Naive thymus-derived CD4-positive, alpha-beta T cell (primary cell): ENCODE results near the gene SYT17. TPM values are rescaled to one million over a fixed set of nuclear protein-coding genes. Genes with fewer than 3 reads are reported as not detected.

Source experiments
- ATAC-seq: fragments of 150-1000 bp; cut with Tn5 transposase; 2 replicates; pipeline ENCODE4 v1.10.0; 2021; ENCODE audit warnings: mild to moderate bottlenecking, moderate library complexity
- CTCF ChIA-PET: fragments of 350-600 bp; sonication (Branson Sonifier 250); formaldehyde crosslinking; loops from one replicate; lab custom pipeline; 2021; ENCODE audit warnings: antibody characterized with exemption; lab: Charles Lee
- POLR2A ChIA-PET: fragments of 350-600 bp; sonication (Branson Sonifier 250); formaldehyde crosslinking; loops from one replicate; lab custom pipeline; 2021; ENCODE audit warnings: antibody characterized with exemption, inconsistent platforms; lab: Charles Lee
- DNase-seq, 9 donors: peaks; one replicate each; pipeline versions ENCODE4 v3.0.0 to v3.0.0-alpha.2; 2020 to 2022; ENCODE audit warnings: mixed read lengths in 1 of 9
- H3K27ac ChIP-seq: one replicate; pipeline ENCODE4 v1.7.0; 2013; ENCODE audit warnings: mild to moderate bottlenecking, low read depth, low read length, moderate library complexity
- H3K27me3 ChIP-seq, 2 donors: one replicate each; pipeline ENCODE4 v1.7.0; 2013; ENCODE audit warnings: low read length in 2 of 2, mild to moderate bottlenecking in 2 of 2, moderate library complexity in 2 of 2; ENCODE audit not compliant: control insufficient read depth in 2 of 2, insufficient read depth in 2 of 2
- H3K36me3 ChIP-seq, 3 experiments: 1 replicate in 2 of 3; 2 replicates in 1 of 3; pipeline ENCODE4 v1.7.0; 2013; ENCODE audit warnings: low read length in 3 of 3, mild to moderate bottlenecking in 3 of 3, moderate library complexity in 1 of 3; ENCODE audit not compliant: insufficient read depth in 3 of 3, control insufficient read depth in 2 of 3
- H3K4me1 ChIP-seq, 2 donors: one replicate each; pipeline ENCODE4 v1.7.0; 2013; ENCODE audit warnings: low read length in 2 of 2, mild to moderate bottlenecking in 2 of 2, moderate library complexity in 1 of 2; ENCODE audit not compliant: control insufficient read depth in 2 of 2, insufficient read depth in 2 of 2
- H3K4me3 ChIP-seq: 2 replicates; pipeline ENCODE4 v1.7.0; 2013; ENCODE audit warnings: mild to moderate bottlenecking, low read length
- H3K9me3 ChIP-seq, 3 experiments: 1 replicate in 2 of 3; 2 replicates in 1 of 3; pipeline ENCODE4 v1.7.0; 2013; ENCODE audit warnings: low read length in 3 of 3; ENCODE audit not compliant: control insufficient read depth in 2 of 3
- H3K27ac Mint-ChIP-seq, 9 donors: one replicate each; pipeline ENCODE4 v1.8.0; 2020 to 2022; ENCODE audit warnings: mixed read lengths in 9 of 9, mild to moderate bottlenecking in 8 of 9, moderate library complexity in 5 of 9, inconsistent platforms in 2 of 9
- H3K27me3 Mint-ChIP-seq, 5 donors: one replicate each; pipeline ENCODE4 v1.8.0; 2021 to 2022; ENCODE audit warnings: mixed read lengths in 5 of 5, mild to moderate bottlenecking in 1 of 5
- H3K36me3 Mint-ChIP-seq, 5 donors: one replicate each; pipeline ENCODE4 v1.8.0; 2020 to 2022; ENCODE audit warnings: mixed read lengths in 5 of 5, mild to moderate bottlenecking in 3 of 5, inconsistent platforms in 1 of 5
- H3K4me1 Mint-ChIP-seq, 7 donors: one replicate each; pipeline ENCODE4 v1.8.0; 2020 to 2022; ENCODE audit warnings: mixed read lengths in 7 of 7, mild to moderate bottlenecking in 3 of 7, inconsistent platforms in 1 of 7
- H3K4me3 Mint-ChIP-seq, 10 donors: one replicate each; pipeline ENCODE4 v1.8.0; 2020 to 2022; ENCODE audit warnings: mild to moderate bottlenecking in 10 of 10, mixed read lengths in 10 of 10, moderate library complexity in 6 of 10, inconsistent platforms in 2 of 10
- H3K9me3 Mint-ChIP-seq, 11 donors: one replicate each; pipeline ENCODE4 v1.8.0; 2020 to 2022; ENCODE audit warnings: mixed read lengths in 11 of 11, mild to moderate bottlenecking in 4 of 11, inconsistent platforms in 1 of 11, moderate library complexity in 1 of 11
- intact Hi-C, 2 donors: fragments of 100-400 bp; cut with micrococcal nuclease; formaldehyde crosslinking; loops; one replicate each; pipeline ENCODE4 v1.15.1; 2023
- polyA plus RNA-seq, 2 donors: library from polyadenylated mRNA; unstranded; fragments of 300-500 nt; fragmentation: Illumina TruSeq; gene quantifications; one replicate each; pipeline ENCODE4 v1.2.3, GENCODE V29; 2021
- total RNA-seq, 6 experiments: library from RNA in 5 of 6; stranded (reverse) in 5 of 6; gene quantifications; 1 replicate in 5 of 6; 2 replicates in 1 of 6; pipeline ENCODE4 v1.2.3 and lab custom pipeline; 2021 to 2026

SYT17 gene
- total and polyA plus RNA-seq, 7 experiments from 2014 or later = 0.08 to 3.6 (median 0.24) TPM; not detected in 4

DNA sequence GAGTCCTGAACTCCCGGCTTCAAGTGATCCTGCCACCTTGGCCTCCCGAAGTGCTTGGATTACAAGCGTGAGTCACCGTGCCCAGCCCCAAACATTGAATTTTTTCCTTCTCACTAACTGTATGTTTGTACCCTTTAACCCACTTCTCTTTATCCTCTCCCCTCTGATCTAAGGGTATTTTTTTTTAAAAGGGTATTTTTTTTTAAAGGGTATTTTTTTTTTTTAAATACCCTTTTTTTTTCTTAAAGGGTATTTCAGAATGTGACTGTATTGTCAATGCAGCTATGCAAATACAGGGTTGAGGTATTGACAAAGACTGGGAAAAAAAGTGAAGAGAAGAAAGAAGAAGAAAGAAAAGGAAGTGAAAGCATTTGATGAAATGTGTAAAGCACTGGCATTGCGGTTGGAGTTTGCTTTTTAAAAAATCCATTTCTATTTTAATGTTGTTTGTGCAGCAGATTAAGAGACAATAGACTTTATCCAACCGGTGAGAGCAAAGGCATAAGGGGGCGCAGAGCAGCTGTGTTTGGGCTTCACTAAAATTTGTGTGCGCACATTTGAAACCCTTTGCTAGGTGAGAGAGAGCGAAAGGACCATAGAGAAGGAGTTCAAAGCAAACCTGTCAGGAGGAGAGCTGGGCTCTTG, 42.4 kb downstream of the SYT17 start:
- ChIA-PET CTCF (no interaction called here), POLR2A (no interaction called here)
- Mint-ChIP-seq H3K36me3 (peaks cover 0 to 4% (median 0%) of the 10 kb centered on the region in 5 donors), H3K27me3 (peaks cover 0 to 14% (median 6%) of the 10 kb centered on the region in 5 donors), H3K4me1 (peaks cover 0 to 4% (median 0%) of the 10 kb centered on the region in 7 donors), H3K27ac (no peak overlapping the region), H3K9me3 (peaks cover 0 to 15% (median 6%) of the 10 kb centered on the region in 11 donors), H3K4me3 (no peak overlapping the region)
- DNase-seq = no peak
- no peaks in the 10 kb centered on the region for H3K36me3 ChIP-seq
- H3K4me3 ChIP-seq = no peak overlapping the region
- H3K27me3 ChIP-seq = no peaks in the 10 kb centered on the region
- no peaks in the 10 kb centered on the region for H3K4me1 ChIP-seq
- intact Hi-C loops = no loop called here
- H3K27ac ChIP-seq = no peak overlapping the region
- peak; percentile 60 for ATAC-seq
- H3K9me3 ChIP-seq = peaks cover 0 to 8% (median 0%) of the 10 kb centered on the region in 3 experiments

- peaks cover 0 to 9% (median 6%) of the 10 kb centered on the region in 5 donors for H3K27me3 Mint-ChIP-seq
- no peak overlapping the region for H3K27ac Mint-ChIP-seq
- H3K4me1 ChIP-seq = no peaks in the 10 kb centered on the region
- peaks cover 0 to 4% (median 0%) of the 10 kb centered on the region in 7 donors for H3K4me1 Mint-ChIP-seq
- intact Hi-C loops = no loop called here
- H3K9me3 ChIP-seq = peaks cover 0 to 8% (median 0%) of the 10 kb centered on the region in 3 experiments
- no peak overlapping the region for H3K4me3 Mint-ChIP-seq
- no peak for DNase-seq
- H3K9me3 Mint-ChIP-seq = peaks cover 0 to 18% (median 6%) of the 10 kb centered on the region in 11 donors
- no peaks in the 10 kb centered on the region for H3K36me3 ChIP-seq
- H3K4me3 ChIP-seq = no peak overlapping the region
- ATAC-seq = peak; percentile 26
- H3K36me3 Mint-ChIP-seq = peaks cover 0 to 4% (median 0%) of the 10 kb centered on the region in 5 donors
- ChIA-PET POLR2A (no interaction called here), CTCF (no interaction called here)
- H3K27me3 ChIP-seq = no peaks in the 10 kb centered on the region
- H3K27ac ChIP-seq = no peak overlapping the region
These were observed 42.9 kb downstream of the SYT17 start for GRCh38 chr16:19210968-19211367.

DNA sequence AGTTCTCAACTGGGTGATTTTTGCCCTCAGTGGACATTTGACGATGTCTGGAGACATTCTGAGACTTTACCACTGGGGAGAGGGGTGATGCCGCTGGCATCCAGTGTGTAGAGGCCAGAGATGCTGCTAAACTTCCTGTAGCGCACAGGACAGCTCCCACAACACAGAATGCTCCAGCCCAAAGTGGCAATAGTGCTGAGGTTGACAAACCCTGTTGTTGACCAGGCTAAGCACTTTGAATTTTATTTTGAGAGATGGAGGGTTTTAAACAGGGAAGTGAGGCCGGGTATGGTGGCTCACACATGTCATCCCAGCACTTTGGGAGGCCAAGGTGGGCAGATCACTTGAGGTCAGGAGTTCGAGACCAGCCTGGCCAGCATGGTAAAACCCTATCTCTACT, 44.0 kb downstream of the SYT17 start:
- DNase-seq = no peak
- Mint-ChIP-seq H3K9me3 (peaks cover 0 to 25% (median 7%) of the 10 kb centered on the region in 11 donors), H3K27ac (no peak overlapping the region), H3K4me3 (no peak overlapping the region), H3K4me1 (peaks cover 0 to 4% (median 0%) of the 10 kb centered on the region in 7 donors), H3K36me3 (peaks cover 0 to 4% (median 0%) of the 10 kb centered on the region in 5 donors), H3K27me3 (peaks cover 0 to 6% (median 3%) of the 10 kb centered on the region in 5 donors)
- Histone ChIP-seq H3K4me3 (no peak overlapping the region), H3K4me1 (no peaks in the 10 kb centered on the region), H3K27me3 (no peaks in the 10 kb centered on the region), H3K9me3 (peaks cover 0 to 8% (median 0%) of the 10 kb centered on the region in 3 experiments), H3K27ac (no peak overlapping the region), H3K36me3 (no peaks in the 10 kb centered on the region)
- no peak for ATAC-seq
- POLR2A ChIA-PET = no interaction called here
- CTCF ChIA-PET = no interaction called here
- intact Hi-C loops = no loop called here

GRCh38 chr16:19213885-19214284, 45.8 kb downstream of the SYT17 start:
- no peak overlapping the region for H3K4me3 Mint-ChIP-seq
- DNase-seq = no peak
- peaks cover 0 to 40% (median 17%) of the 10 kb centered on the region in 11 donors for H3K9me3 Mint-ChIP-seq
- intact Hi-C loops = loop anchor here in 1 of 2 donors (2.0 kb wide), 1 partner anchor 161 kb away; no protein-coding TSS in a partner anchor
- no peaks in the 10 kb centered on the region for H3K27me3 ChIP-seq
- peaks cover 0 to 6% (median 4%) of the 10 kb centered on the region in 5 donors for H3K27me3 Mint-ChIP-seq
- H3K9me3 ChIP-seq = peaks cover 0 to 8% (median 0%) of the 10 kb centered on the region in 3 experiments
- H3K4me1 ChIP-seq = no peaks in the 10 kb centered on the region
- no peak overlapping the region for H3K4me3 ChIP-seq
- no peak for ATAC-seq
- H3K36me3 ChIP-seq = no peaks in the 10 kb centered on the region
- H3K36me3 Mint-ChIP-seq = peaks cover 0 to 4% (median 0%) of the 10 kb centered on the region in 5 donors
- H3K27ac ChIP-seq = no peak overlapping the region
- H3K4me1 Mint-ChIP-seq = peaks cover 0 to 2% (median 0%) of the 10 kb centered on the region in 7 donors
- no peak overlapping the region for H3K27ac Mint-ChIP-seq
- POLR2A ChIA-PET = no interaction called here
- CTCF ChIA-PET = no interaction called here

- H3K4me3 ChIP-seq = no peak overlapping the region
- POLR2A ChIA-PET = no interaction called here
- no peak for DNase-seq
- no peak overlapping the region for H3K27ac ChIP-seq
- peaks cover 0 to 20% (median 8%) of the 10 kb centered on the region in 5 donors for H3K27me3 Mint-ChIP-seq
- no peaks in the 10 kb centered on the region for H3K4me1 ChIP-seq
- H3K36me3 Mint-ChIP-seq = peaks cover 0 to 4% (median 0%) of the 10 kb centered on the region in 5 donors
- peaks cover 0 to 2% (median 0%) of the 10 kb centered on the region in 7 donors for H3K4me1 Mint-ChIP-seq
- no peaks in the 10 kb centered on the region for H3K36me3 ChIP-seq
- peaks cover 0 to 8% (median 0%) of the 10 kb centered on the region in 3 experiments for H3K9me3 ChIP-seq
- ATAC-seq = no peak
- intact Hi-C loops = loop anchor here in 1 of 2 donors (2.0 kb wide), 1 partner anchor 159 kb away; no protein-coding TSS in a partner anchor
- H3K4me3 Mint-ChIP-seq = no peak overlapping the region
- CTCF ChIA-PET = no interaction called here
- H3K27me3 ChIP-seq = no peaks in the 10 kb centered on the region
- H3K27ac Mint-ChIP-seq = no peak overlapping the region
- peaks cover 7 to 47% (median 14%) of the 10 kb centered on the region in 11 donors for H3K9me3 Mint-ChIP-seq
These were observed 47.7 kb downstream of the SYT17 start for GRCh38 chr16:19215705-19216104.

- no peaks in the 10 kb centered on the region for H3K4me1 ChIP-seq
- POLR2A ChIA-PET = no interaction called here
- no peak for DNase-seq
These were observed 50.5 kb downstream of the SYT17 start for GRCh38 chr16:19218581-19218980.

More at GRCh38 chr16:19218581-19218980, 50.5 kb downstream of the SYT17 start:
- CTCF ChIA-PET = no interaction called here
- Mint-ChIP-seq H3K27me3 (peaks cover 0 to 15% (median 12%) of the 10 kb centered on the region in 5 donors), H3K4me3 (no peak overlapping the region), H3K9me3 (peaks cover 5 to 38% (median 8%) of the 10 kb centered on the region in 11 donors), H3K27ac (no peak overlapping the region), H3K4me1 (no peaks in the 10 kb centered on the region), H3K36me3 (no peaks in the 10 kb centered on the region)
- H3K27ac ChIP-seq = no peak overlapping the region
- no peak for ATAC-seq
- H3K9me3 ChIP-seq = no peaks in the 10 kb centered on the region
- H3K4me3 ChIP-seq = no peak overlapping the region
- intact Hi-C loops = no loop called here
- H3K27me3 ChIP-seq = no peaks in the 10 kb centered on the region
- no peaks in the 10 kb centered on the region for H3K36me3 ChIP-seq
